ENCODE data around the gene COMMD4. TPM values are rescaled to one million over a fixed set of nuclear protein-coding genes. Genes with fewer than 3 reads are reported as not detected.

COMMD4 gene
- total and polyA plus RNA-seq, 2 of the 8 experiments (the other 6 are each of a cell fraction or from before 2014, with no cell fraction given) = 131 to 236 TPM

DNA sequence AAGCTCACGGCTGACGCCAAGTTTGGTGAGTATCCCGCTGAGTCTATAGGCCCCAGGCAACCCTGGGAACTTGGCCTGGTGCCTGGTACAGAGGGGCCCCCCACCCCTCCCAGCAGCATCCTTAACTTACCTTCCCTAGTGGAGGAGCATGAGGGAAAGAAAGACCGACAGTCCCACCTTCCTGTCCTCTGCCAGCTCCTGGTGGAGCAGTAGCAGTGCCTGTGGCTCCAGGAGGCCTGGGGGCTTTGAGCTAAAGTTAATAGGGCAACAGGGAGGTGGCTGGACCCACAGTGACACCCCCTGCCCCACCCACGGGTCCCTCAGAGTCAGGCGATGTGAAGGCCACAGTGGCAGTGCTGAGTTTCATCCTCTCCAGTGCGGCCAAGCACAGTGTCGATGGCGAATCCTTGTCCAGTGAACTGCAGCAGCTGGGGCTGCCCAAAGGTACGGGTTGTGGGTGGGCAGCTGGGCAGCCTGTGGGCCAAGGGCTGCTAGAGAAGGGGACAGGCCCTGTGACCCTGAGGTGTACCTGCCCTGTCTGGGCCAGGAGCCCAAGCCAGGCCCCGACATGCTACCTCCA, 2.9 kb downstream of the COMMD4 start:
- WGBS, 2 experiments (ENCODE audit: extremely low coverage in 1 of 2, insufficient coverage in 1 of 2, insufficient read length in 1 of 2, insufficient replicate concordance in 2 of 2, low coverage in 1 of 2, low lambda C conversion rate in 2 of 2, missing lambda C conversion rate in 1 of 2) = 97% methylated on average over 10 of the region's 11 CpGs; no CpG with 5 or more reads in 1 of the 2 experiments
- TF ChIP-seq SP1 (IDR thresholded peaks at IDR 0.05; ENCODE audit: low read depth, low read length) (no peak), POLR2A (IDR thresholded peaks at IDR 0.05; ENCODE audit: control extremely low read depth in 1 of 2, low read depth in 2 of 2, low read length in 2 of 2) (no peak), KDM5A (IDR thresholded peaks at IDR 0.05; ENCODE audit: low read length) (no peak)

More for the DNA sequence above, 2.9 kb downstream of the COMMD4 start:
- FAIRE-seq = no peak
- Histone ChIP-seq H2BK20ac (ENCODE audit: low read length) (no peak overlapping the region), H3K4me1 (replicated peaks in 1 of 4; ENCODE audit: control insufficient read depth in 3 of 4, insufficient read depth in 4 of 4, low read length in 3 of 4) (peaks cover 0 to 7% (median 2%) of the 10 kb centered on the region in 4 experiments; a peak in 5 of 7 replicates), H3K27ac (ENCODE audit: low read depth, low read length) (no peak overlapping the region), H4K91ac (replicated peaks; ENCODE audit: insufficient read length, low read length) (no peak overlapping the region), H3K4me3 (ENCODE audit: extremely low read depth in 1 of 4, insufficient read depth in 2 of 4, low read depth in 3 of 4, low read length in 4 of 4) (no peak overlapping the region), H4K8ac (ENCODE audit: extremely low read depth, insufficient read depth, low read length) (no peak overlapping the region), H3K23ac (ENCODE audit: insufficient read length) (no peak overlapping the region), H4K20me1 (replicated peaks in 1 of 2; ENCODE audit: control insufficient read depth in 1 of 2, insufficient read depth in 2 of 2, low read length in 2 of 2) (no peaks in the 10 kb centered on the region), H4K5ac (ENCODE audit: insufficient read length, low read depth, low read length) (no peak overlapping the region), H3K23me2 (ENCODE audit: low read depth, low read length) (peaks cover 8% of the 10 kb centered on the region), H2AK5ac (ENCODE audit: low read depth, low read length) (no peak overlapping the region), H3K27me3 (replicated peaks in 1 of 4; ENCODE audit: control insufficient read depth in 3 of 4, extremely low read depth in 1 of 4, insufficient read depth in 3 of 4, low read length in 3 of 4) (no peaks in the 10 kb centered on the region; a peak in 1 of 7 replicates), H3K14ac (ENCODE audit: insufficient read length) (no peak overlapping the region), H3K9ac (replicated peaks in 1 of 4; ENCODE audit: extremely low read depth in 1 of 4, low read depth in 3 of 4, low read length in 3 of 4) (no peak overlapping the region), H3K56ac (replicated peaks; ENCODE audit: insufficient read length, low read depth, low read length) (no peak overlapping the region), H2BK120ac (replicated peaks; ENCODE audit: low read depth, low read length) (no peak overlapping the region), H3K79me2 (ENCODE audit: control insufficient read depth in 1 of 2, insufficient read depth in 2 of 2, low read length in 2 of 2) (peaks cover 0 to 7% of the 10 kb centered on the region in 2 experiments; a peak in 2 of 4 replicates), H3K4ac (replicated peaks; ENCODE audit: insufficient read length, low read depth, low read length) (no peak overlapping the region), H2BK12ac (ENCODE audit: low read depth, low read length) (no peak overlapping the region), H3K36me3 (ENCODE audit: control insufficient read depth in 2 of 4, insufficient read depth in 4 of 4, low read length in 3 of 4) (peaks cover 3 to 24% (median 5%) of the 10 kb centered on the region in 4 experiments; a peak in 5 of 8 replicates), H3K9me3 (ENCODE audit: insufficient read depth in 2 of 2, low read depth in 1 of 2, low read length in 1 of 2) (no peaks in the 10 kb centered on the region), H2BK15ac (ENCODE audit: low read length) (no peak overlapping the region), H2BK5ac (ENCODE audit: low read depth, low read length) (no peak overlapping the region), H3K18ac (ENCODE audit: extremely low read depth, low read length) (no peak overlapping the region), H3K79me1 (ENCODE audit: low read depth, low read length) (0 out of 2 replicates have a peak, but pooled peaks cover 2% of the 10 kb centered on the region), H2AFZ (ENCODE audit: low read length) (no peak overlapping the region), H3K4me2 (ENCODE audit: insufficient read depth in 1 of 2, low read depth in 2 of 2, low read length in 2 of 2) (no peak overlapping the region)
- ChIA-PET CTCF (ENCODE audit: partially characterized antibody) (interaction anchor here (1.4 kb wide), 1 partner anchor 29 kb away, joined by 5 read pairs; the partner anchor contains the start of gene MAN2C1), POLR2A (ENCODE audit: partially characterized antibody) (interaction anchor here (0.9 to 2.7 kb wide), 5 partner anchors 10 to 315 kb away, joined by 3 to 12 read pairs (median 5); partner anchors contain the start of gene PPCDC)
- DNase-seq (ENCODE audit: low read depth in 1 of 2, low spot score in 2 of 2) = no peak
